Tibial nerve (tissue), 4 donors: ENCODE measurements around the gene NSUN7.

ENCODE experiments used
- EP300 ChIP-seq, 2 donors: sonication (generic); formaldehyde crosslinking; IDR thresholded peaks; one replicate each; pipeline ENCODE4 v1.6.1; 2017; ENCODE audit warnings: antibody characterized with exemption in 2 of 2, mild to moderate bottlenecking in 1 of 2
- POLR2A ChIP-seq, 2 donors: fragments of 450-650 bp; IDR thresholded peaks; one replicate each; pipeline ENCODE4 v1.6.1; 2017; ENCODE audit warnings: antibody characterized with exemption in 2 of 2, mild to moderate bottlenecking in 2 of 2, moderate library complexity in 2 of 2
- TF ChIP-seq, protein P1 (sequence below), 5 experiments: fragments of 200-600 bp in 3 of 5; fragments of 450-650 bp in 2 of 5; sonication (generic) in 3 of 5; IDR thresholded peaks; one replicate each; pipeline ENCODE4 v1.5.1; 2016 to 2019; ENCODE audit warnings: antibody characterized with exemption in 5 of 5, mild to moderate bottlenecking in 3 of 5, moderate library complexity in 2 of 5

DNA sequence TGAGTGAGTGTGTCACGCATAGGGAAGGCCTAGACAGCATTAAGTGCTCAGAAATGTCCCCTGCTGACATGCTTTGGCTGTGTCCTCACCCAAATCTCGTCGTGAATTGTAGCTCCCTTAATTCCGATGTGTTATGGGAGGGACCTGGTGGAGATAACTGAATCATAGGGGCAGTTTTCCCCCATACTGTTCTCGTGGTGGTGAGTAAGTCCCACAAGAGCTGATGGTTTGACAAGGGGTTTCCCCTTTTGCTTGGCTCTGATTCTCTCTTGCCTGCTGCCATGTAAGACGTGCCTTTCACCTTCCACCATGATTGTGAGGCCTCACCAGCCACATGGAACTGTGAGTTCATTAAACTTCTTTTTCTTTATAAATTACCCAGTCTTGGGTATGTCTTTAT is 78.0 kb downstream of the NSUN7 start:
- TF ChIP-seq, protein P1, sequence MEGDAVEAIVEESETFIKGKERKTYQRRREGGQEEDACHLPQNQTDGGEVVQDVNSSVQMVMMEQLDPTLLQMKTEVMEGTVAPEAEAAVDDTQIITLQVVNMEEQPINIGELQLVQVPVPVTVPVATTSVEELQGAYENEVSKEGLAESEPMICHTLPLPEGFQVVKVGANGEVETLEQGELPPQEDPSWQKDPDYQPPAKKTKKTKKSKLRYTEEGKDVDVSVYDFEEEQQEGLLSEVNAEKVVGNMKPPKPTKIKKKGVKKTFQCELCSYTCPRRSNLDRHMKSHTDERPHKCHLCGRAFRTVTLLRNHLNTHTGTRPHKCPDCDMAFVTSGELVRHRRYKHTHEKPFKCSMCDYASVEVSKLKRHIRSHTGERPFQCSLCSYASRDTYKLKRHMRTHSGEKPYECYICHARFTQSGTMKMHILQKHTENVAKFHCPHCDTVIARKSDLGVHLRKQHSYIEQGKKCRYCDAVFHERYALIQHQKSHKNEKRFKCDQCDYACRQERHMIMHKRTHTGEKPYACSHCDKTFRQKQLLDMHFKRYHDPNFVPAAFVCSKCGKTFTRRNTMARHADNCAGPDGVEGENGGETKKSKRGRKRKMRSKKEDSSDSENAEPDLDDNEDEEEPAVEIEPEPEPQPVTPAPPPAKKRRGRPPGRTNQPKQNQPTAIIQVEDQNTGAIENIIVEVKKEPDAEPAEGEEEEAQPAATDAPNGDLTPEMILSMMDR (IDR thresholded peaks at IDR 0.05), result no peak
- no peak for TF ChIP-seq POLR2A (IDR thresholded peaks at IDR 0.05)
- TF ChIP-seq EP300 (IDR thresholded peaks at IDR 0.05), result no peak
